Uterus (tissue), 2 donors: ENCODE results near the gene COG8.

Source experiments
- CTCF ChIP-seq, 4 experiments: fragments of 200-600 bp in 2 of 4; fragments of 450-650 bp in 2 of 4; sonication (generic) in 2 of 4; IDR thresholded peaks; one replicate each; pipeline ENCODE4 v1.5.1; 2016 to 2019; ENCODE audit warnings: antibody characterized with exemption in 4 of 4, mild to moderate bottlenecking in 2 of 4, moderate library complexity in 1 of 4
- POLR2A ChIP-seq, 2 donors: fragments of 450-650 bp; IDR thresholded peaks; one replicate each; pipeline ENCODE4 v1.6.1; 2016; ENCODE audit warnings: antibody characterized with exemption in 2 of 2, mild to moderate bottlenecking in 1 of 2, moderate library complexity in 1 of 2

- TF ChIP-seq POLR2A (IDR thresholded peaks at IDR 0.05), result no peak
- no peak for TF ChIP-seq CTCF (IDR thresholded peaks at IDR 0.05)
These were observed 33.7 kb upstream of the COG8 start for GRCh38 chr16:69373019-69373418.
